HepG2 (cell line): ENCODE measurements around the gene MRPL51. TPM values are rescaled to one million over a fixed set of nuclear protein-coding genes. Genes with fewer than 3 reads are reported as not detected.

Experiments used
- ARID3A ChIP-seq: IDR thresholded peaks from 2 replicates; pipeline ENCODE4 v1.6.1; 2012; ENCODE audit warnings: low read depth, low read length, improper control_type of control experiment
- BRCA1 ChIP-seq: sonication (generic); formaldehyde crosslinking; IDR thresholded peaks from 2 replicates; pipeline ENCODE4 v1.4.0; 2020; ENCODE audit warnings: missing genetic modification reagents
- ETV5 ChIP-seq: IDR thresholded peaks from 2 replicates; pipeline ENCODE4 v1.6.1; 2018; ENCODE audit warnings: missing biosample characterization, missing genetic modification reagents, inconsistent platforms, borderline replicate concordance
- HINFP ChIP-seq: sonication (generic); formaldehyde crosslinking; IDR thresholded peaks from 2 replicates; pipeline ENCODE4 v1.4.0; 2020; ENCODE audit warnings: low read depth, mild to moderate bottlenecking, missing genetic modification reagents
- HMG20B ChIP-seq: conservative IDR thresholded peaks from 2 replicates; pipeline ENCODE4 v1.6.1; 2016; ENCODE audit warnings: missing genetic modification reagents, missing compliant biosample characterization
- NR1H2 ChIP-seq: sonication (generic); formaldehyde crosslinking; IDR thresholded peaks from 2 replicates; pipeline ENCODE4 v1.8.1; 2022; ENCODE audit warnings: low read depth, missing genetic modification reagents, borderline replicate concordance
- PRDM15 ChIP-seq: sonication (generic); formaldehyde crosslinking; IDR thresholded peaks from 2 replicates; pipeline ENCODE4 v1.4.0; 2020; ENCODE audit warnings: missing genetic modification reagents
- RBM39 ChIP-seq: fragments of 200-400 bp; formaldehyde crosslinking; IDR thresholded peaks from one replicate; pipeline ENCODE4 v1.6.1; 2018; ENCODE audit warnings: antibody characterized with exemption, mild to moderate bottlenecking, low read depth, low read length; ENCODE audit not compliant: poor library complexity, severe bottlenecking
- SIN3A ChIP-seq: IDR thresholded peaks from 2 replicates; pipeline ENCODE4 v1.6.1; 2011; ENCODE audit warnings: low read depth, mild to moderate bottlenecking, control low read depth, low read length, borderline replicate concordance
- SOX6 ChIP-seq, 2 experiments: fragments of 450-650 bp in 1 of 2; sonication (generic) in 1 of 2; formaldehyde crosslinking in 1 of 2; IDR thresholded peaks; 2 replicates each; pipeline versions ENCODE4 v1.4.0 to v1.6.1; 2017 to 2020; ENCODE audit warnings: antibody characterized with exemption in 1 of 2, mild to moderate bottlenecking in 1 of 2, missing genetic modification reagents in 1 of 2
- TFE3 ChIP-seq: IDR thresholded peaks from 2 replicates; pipeline ENCODE4 v1.6.1; 2016
- THYN1 ChIP-seq: sonication (generic); formaldehyde crosslinking; IDR thresholded peaks from 2 replicates; pipeline ENCODE4 v1.8.1; 2023; ENCODE audit warnings: low read depth, mild to moderate bottlenecking, moderate library complexity, missing genetic modification reagents, borderline replicate concordance
- UBTF ChIP-seq: sonication (generic); formaldehyde crosslinking; IDR thresholded peaks from 2 replicates; pipeline ENCODE4 v1.4.0; 2020; ENCODE audit warnings: mild to moderate bottlenecking, missing genetic modification reagents
- ZNF703 ChIP-seq: sonication (generic); formaldehyde crosslinking; IDR thresholded peaks from 2 replicates; pipeline ENCODE4 v1.5.1; 2020; ENCODE audit warnings: missing genetic modification reagents, mild to moderate bottlenecking, moderate library complexity, borderline replicate concordance
- ZNF740 ChIP-seq: sonication (generic); formaldehyde crosslinking; IDR thresholded peaks from 2 replicates; pipeline ENCODE4 v1.4.0; 2020; ENCODE audit warnings: missing genetic modification reagents
- polyA plus RNA-seq, 8 experiments: library from polyadenylated mRNA; depleted of rRNA in 3 of 8; stranded (reverse) in 7 of 8; unstranded in 1 of 8; fragments of >200 nt; fragmentation: Illumina TruSeq in 4 of 8; extraction: Trizol in 4 of 8; gene quantifications; 2 replicates each; pipeline versions ENCODE4 v1.2.1 to v1.2.3, GENCODE V29; 2011 to 2016; ENCODE audit warnings: low read depth in 4 of 8, missing spikeins in 1 of 8, mixed read lengths in 1 of 8; ENCODE audit not compliant: insufficient read depth in 1 of 8
- total RNA-seq, 5 experiments: library from RNA; depleted of rRNA; stranded (reverse); fragments of >200 nt; fragmentation: Illumina TruSeq; extraction: Trizol; gene quantifications; 2 replicates each; pipeline ENCODE4 v1.2.3, GENCODE V29; 2016; ENCODE audit warnings: low read depth in 1 of 5

Gene MRPL51
- total and polyA plus RNA-seq, 2 of the 13 experiments (the other 11 are each of a cell fraction or from before 2014, with no cell fraction given), result 64.8 to 278 TPM

GRCh38 chr12:6533923-6534694 is 41.0 kb upstream of the MRPL51 start, which contains the start of gene GAPDH (continued):
- 0 out of 2 replicates have a peak, but pooled peaks have one; percentile 14 for TF ChIP-seq PRDM15
- no peak for TF ChIP-seq BRCA1 (CRISPR knock-in tag)
- TF ChIP-seq SIN3A, result 0 out of 2 replicates have a peak, but pooled peaks have one; percentile 88
- TF ChIP-seq ETV5 (CRISPR knock-in tag), result peak; percentile 66; the same call in 1 of the 2 replicates
- peak; percentile 75; the same call in 1 of the 2 replicates for TF ChIP-seq UBTF (CRISPR knock-in tag)
- TF ChIP-seq THYN1 (CRISPR knock-in tag), result 0 out of 2 replicates have a peak, but pooled peaks have one; percentile 25
- TF ChIP-seq ZNF703 (CRISPR knock-in tag), result no peak
- TF ChIP-seq HINFP, result no peak
- TF ChIP-seq HMG20B (CRISPR knock-in tag), result 0 out of 2 replicates have a peak, but pooled peaks have one; percentile 61
- no peak for TF ChIP-seq SOX6 (IDR thresholded peaks at IDR 0.05)
- TF ChIP-seq SOX6 (CRISPR knock-in tag; IDR thresholded peaks at IDR 0.05), result peak; percentile 38; the same call in 1 of the 2 replicates
- TF ChIP-seq NR1H2 (CRISPR knock-in tag), result peak; percentile 9; the same call in 1 of the 2 replicates
- TF ChIP-seq RBM39, result peak; percentile 93
- TF ChIP-seq ZNF740 (CRISPR knock-in tag), result 0 out of 2 replicates have a peak, but pooled peaks have one; percentile 23
- TF ChIP-seq TFE3 (CRISPR knock-in tag), result peak; percentile 66
- TF ChIP-seq ARID3A, result no peak
